GM10266 (cell line): ENCODE results near the gene MACC1.

ENCODE experiments used
- DNase-seq: peaks from one replicate; pipeline ENCODE4 v3.0.0; 2012; ENCODE audit errors: extremely low spot score
- TF ChIP-seq, protein P1 (sequence below): IDR thresholded peaks from 2 replicates; pipeline ENCODE4 v1.5.1; 2012; ENCODE audit warnings: mild to moderate bottlenecking, low read depth; ENCODE audit not compliant: control insufficient read depth, insufficient read depth; ENCODE audit errors: missing control alignments

MACC1 gene

DNA sequence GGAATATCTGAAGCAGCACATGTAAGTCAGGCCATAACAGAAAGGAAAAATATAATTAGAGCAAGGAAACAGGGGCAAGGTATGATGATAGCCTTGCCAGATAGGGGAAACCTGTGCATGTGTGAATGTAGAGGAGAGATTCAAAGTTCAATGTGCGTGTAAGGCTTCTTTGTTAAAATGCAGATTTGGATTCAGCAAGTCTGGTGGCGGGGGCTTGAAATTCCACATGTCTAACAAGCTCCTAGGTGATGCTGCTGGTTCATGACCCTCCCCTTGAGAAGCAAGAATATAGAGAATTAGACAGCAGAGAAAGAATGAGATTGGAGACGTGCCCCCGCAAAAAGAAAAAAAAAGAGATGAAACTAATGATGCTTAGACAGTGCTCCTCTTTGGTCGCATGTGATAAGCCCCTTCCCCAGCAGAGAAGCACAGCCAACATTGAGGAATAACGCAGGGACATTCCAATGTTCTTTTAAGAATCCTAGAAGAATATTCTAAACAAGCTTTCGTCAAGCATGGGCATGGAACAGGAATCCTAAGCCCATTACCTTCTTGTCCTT, 21.1 kb upstream of the MACC1 start:
- no peak for DNase-seq
- TF ChIP-seq, protein P1, sequence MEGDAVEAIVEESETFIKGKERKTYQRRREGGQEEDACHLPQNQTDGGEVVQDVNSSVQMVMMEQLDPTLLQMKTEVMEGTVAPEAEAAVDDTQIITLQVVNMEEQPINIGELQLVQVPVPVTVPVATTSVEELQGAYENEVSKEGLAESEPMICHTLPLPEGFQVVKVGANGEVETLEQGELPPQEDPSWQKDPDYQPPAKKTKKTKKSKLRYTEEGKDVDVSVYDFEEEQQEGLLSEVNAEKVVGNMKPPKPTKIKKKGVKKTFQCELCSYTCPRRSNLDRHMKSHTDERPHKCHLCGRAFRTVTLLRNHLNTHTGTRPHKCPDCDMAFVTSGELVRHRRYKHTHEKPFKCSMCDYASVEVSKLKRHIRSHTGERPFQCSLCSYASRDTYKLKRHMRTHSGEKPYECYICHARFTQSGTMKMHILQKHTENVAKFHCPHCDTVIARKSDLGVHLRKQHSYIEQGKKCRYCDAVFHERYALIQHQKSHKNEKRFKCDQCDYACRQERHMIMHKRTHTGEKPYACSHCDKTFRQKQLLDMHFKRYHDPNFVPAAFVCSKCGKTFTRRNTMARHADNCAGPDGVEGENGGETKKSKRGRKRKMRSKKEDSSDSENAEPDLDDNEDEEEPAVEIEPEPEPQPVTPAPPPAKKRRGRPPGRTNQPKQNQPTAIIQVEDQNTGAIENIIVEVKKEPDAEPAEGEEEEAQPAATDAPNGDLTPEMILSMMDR = no peak

DNA sequence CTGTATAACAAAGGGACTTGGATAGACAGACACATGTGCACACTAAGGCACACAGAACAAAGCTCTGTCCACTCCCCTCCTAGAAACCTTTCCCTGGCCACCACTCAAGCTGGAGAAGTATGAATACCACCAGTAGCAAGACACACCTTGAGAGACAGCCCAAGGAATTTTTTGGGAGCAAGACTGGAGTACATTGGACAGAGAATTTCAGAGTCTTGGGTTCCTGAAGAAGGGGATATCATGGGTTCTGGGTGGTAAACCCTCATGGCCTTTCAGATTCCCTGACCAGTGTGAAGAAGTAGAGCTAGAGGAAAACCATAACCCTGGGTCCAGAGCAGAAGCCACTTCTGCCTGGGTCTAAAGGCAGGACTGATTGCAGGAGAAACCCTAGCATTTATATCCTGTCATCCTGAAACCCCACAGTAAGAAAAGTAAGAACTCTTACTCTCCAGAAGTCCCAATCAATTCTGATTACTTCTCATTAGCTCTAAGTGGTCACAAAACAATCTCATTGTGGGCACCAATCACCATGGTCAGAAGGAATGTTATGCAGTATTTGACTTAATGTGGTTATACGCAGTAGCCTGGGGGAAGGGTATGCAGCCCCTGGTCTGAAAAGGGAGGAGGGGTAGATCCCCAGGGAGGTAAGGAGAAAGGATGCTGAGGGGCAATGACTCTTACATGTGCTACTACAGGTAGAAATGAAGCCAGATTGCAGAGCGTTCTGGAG, 20.4 kb upstream of the MACC1 start:
- no peak for DNase-seq
- TF ChIP-seq, protein P1 = no peak

DNA sequence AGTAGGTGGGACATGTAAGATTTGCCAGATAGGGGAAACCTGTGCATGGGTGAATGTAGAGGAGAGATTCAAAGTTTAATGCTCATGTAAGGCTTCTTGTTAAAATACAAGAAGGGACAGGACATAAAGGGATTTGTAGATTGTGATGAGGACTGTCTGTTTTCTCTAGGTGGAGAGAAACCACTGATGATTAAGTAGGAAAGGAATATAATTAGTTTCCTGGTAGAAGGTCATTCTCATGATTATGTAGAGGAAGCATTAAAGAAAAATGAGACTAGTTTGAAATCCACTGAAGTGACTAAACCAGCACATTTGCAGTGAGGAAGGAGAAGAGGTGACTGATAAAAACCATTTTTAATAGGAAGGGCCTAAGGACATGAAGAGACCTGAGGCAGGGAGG, 19.6 kb upstream of the MACC1 start:
- TF ChIP-seq, protein P1 = no peak
- DNase-seq = no peak

DNA sequence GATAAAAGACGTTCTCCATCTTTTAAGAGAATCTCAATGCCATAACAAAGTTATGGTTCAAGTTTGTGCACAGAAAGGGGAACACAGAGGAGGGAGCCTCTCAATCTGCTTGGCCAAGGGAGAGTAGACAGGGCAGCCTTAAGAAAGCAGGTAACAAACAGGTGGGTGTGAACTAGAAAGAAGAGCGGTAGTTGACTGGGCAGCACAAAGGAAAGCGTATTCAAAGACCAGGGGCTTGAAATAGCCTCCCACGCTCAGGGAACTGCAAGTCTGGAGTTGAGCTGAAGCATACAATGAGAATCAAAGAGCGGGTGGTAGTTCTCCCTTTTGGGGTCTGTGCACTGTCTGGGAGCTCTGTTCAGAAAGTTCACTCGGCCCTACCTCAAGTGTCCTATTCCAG, 18.9 kb upstream of the MACC1 start:
- no peak for DNase-seq
- TF ChIP-seq, protein P1 = no peak

DNA sequence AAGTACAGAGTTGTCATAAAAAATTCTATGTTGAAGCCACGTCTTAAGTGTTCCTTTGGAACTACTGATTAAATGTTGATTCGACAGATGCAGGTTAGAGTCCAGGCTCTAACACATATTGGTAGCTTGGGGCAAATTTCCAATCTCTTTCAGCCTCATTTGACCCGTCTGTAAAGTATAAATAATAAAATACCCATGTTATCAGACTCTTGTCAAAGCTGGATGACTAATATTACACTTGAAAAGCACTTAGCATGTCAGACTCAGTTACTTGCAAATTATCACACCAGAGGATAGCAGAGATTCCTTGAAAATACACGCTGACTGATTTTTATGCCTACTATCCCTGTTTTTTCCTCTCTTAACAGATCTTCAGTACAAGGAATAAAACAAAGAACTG, 18.1 kb upstream of the MACC1 start:
- TF ChIP-seq, protein P1 = no peak
- DNase-seq = no peak

DNA sequence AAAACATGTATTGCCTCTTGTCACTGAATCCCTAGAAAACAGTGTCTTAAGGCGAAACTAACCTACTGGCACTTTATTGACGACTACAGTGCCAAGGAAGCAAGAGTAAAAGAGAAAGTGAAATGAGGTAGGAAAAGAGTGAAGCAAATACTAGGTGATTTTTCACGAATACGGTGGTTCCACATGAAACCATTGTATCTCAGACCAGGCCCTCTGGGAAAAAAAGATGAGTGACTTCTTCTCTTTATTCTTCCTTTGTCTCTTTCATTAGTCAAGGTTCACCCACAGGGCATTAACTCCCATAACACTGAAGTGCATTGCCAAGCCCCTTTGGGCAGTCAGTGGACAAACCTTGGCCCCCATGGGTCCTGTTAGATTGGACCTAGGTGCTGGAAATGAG, 16.2 kb upstream of the MACC1 start:
- TF ChIP-seq, protein P1 = no peak

DNA sequence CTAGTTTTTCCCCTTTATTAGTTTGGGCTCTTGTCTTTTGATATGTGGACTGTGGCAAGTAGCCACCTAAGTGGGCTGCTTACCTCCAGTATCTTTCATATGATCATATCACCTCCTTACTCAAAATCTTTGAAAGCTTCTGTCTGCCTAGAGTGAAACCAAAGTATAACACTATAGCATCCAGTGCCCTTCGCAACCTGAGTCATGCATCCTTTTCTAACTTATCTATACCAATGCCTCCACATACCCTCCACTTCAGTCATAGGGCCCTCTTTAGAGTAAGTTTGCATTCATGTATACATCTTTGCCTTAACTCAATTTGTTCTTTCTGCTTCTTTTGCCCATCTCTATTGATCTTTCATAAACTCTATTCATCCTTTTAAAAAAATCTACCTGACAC, 15.7 kb upstream of the MACC1 start:
- no peak for DNase-seq
- TF ChIP-seq, protein P1 = no peak

More for the DNA sequence above, 16.2 kb upstream of the MACC1 start:
- no peak for DNase-seq
